Activated T-helper 1 cell treated with anti-CD3 and anti-CD28 coated beads, Interleukin-2, amount 50 U/mL, for 16 hours (primary cell): ENCODE measurements around the gene PPCDC.

Source experiments
- DNase-seq, 2 donors: peaks; one replicate each; pipeline ENCODE4 v3.0.0-alpha.2; 2020; ENCODE audit warnings: low read depth in 1 of 2, low spot score in 1 of 2

Gene PPCDC

GRCh38 chr15:75043509-75044257, 20.3 kb downstream of the PPCDC start:
- no peak for DNase-seq

- no peak for DNase-seq
Observed at GRCh38 chr15:75044258-75044878, 21.0 kb downstream of the PPCDC start.

DNA sequence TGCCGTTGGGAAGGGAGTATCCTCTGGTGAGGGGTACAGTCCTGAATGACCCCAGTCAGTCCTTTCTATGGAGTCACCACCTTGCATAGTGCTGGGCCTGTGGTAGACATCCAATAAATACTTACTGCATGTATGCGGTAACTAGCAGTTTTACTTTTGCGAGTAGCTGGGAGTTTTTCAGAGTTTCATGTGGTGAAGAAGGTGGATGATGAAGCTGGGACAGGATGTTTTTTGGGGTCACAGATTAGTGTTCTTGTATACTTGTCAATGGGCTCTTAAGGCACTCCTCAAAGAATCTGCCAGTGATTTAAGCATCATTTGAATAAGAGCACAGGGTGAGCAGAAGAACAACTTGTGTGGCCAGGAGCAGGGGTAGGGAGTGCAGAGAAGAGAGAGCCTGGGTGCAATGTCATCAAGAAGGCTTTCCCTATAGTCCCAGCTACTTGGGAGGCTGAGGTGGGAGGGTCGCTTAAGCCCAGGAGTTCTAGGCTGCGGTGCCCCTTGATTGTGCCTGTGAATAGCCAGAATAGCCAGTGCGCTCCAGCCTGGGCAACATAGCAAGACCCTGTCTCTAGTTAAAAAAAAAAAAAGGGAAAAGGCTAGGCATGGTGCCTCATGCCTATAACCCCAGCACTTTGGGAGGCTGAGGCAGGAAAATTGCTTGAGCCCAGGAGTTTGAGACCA, 22.1 kb downstream of the PPCDC start:
- DNase-seq, result no peak

GRCh38 chr15:75048394-75048793, 25.0 kb downstream of the PPCDC start:
- DNase-seq, result no peak

- DNase-seq, result no peak
Observed at GRCh38 chr15:75049392-75049791, 26.0 kb downstream of the PPCDC start.

GRCh38 chr15:75050283-75050682, 26.9 kb downstream of the PPCDC start:
- no peak for DNase-seq

GRCh38 chr15:75051191-75051608, 27.8 kb downstream of the PPCDC start:
- DNase-seq, result no peak

DNA sequence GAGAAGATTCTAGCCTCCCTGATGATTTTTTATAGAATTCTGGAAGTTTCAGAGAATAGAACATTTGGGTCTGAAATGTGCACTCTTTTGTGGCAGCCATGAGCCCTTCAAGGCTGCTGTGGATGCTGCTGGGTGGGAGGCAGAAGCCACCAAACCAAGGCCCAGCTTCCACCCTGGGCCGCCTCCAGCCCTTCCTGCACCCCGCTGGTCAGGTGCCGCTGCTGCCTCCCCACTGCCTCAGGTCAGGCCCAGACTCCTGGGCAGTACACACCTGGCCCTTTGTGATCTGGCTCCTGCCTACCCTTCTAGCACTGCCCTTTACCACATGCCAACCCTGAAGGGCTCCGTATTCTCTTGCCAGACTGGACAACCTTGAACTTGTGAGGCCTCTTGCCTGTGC, 28.3 kb downstream of the PPCDC start:
- DNase-seq, result no peak

- DNase-seq, result no peak
Observed at GRCh38 chr15:75052972-75053747, 29.8 kb downstream of the PPCDC start.

DNA sequence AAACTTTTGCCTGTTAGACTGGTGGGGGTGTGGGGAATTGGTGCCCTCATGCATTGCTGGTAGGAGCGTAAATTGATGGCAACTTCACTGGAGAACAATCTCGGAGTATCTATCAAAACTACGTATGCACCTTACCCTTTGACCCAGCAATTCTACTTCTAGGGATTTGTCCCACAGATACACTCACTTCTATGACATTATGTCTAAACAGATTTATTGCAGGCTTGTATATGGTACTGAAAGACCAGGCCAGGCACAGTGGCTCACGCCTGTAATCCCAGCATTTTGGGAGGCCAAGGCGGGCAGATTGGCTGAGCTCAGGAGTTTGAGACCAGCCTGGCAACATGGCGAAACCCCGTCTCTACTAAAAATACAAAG, 30.3 kb downstream of the PPCDC start:
- no peak for DNase-seq

GRCh38 chr15:75054172-75054897, 30.9 kb downstream of the PPCDC start:
- DNase-seq, result no peak

DNA sequence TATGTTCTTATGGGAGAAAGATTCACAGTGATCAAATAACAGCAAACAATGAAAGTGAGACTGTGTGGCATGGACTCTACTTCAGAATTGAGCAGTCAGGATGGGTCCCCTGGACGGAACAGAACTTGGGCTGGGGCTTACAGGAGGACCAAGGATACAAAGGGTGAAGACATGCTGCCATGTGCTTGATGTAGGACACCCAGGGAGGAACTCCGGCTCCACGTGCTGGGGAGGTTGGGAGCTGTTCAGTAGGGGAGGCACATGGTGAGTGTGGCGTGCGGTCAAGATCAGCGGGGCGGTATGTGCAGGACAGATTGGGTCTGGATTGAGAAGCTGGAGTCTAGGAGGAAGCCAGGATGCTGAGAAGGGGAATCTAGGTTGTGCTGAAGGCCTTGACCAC, 32.6 kb downstream of the PPCDC start:
- no peak for DNase-seq

- no peak for DNase-seq
Observed at GRCh38 chr15:75058127-75058905, 34.9 kb downstream of the PPCDC start.

DNA sequence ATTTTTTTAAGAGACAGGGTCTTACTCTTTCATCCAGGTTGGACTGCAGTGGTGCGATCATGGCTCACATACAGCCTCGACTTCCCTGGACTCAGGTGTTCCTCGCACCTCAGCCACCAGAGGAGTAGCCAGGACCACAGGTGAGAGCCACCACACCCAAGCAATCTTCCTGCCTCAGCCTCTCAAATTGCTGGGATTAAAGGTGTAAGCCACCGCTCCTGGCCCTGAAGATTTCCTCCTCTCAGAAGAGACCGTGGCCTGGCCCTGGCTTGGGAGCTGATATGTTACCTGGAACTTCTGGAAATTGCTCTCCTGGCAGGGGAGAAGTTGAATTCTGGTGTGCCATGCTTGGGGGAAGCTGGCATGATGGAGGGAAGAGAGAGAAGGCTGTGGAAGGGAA, 36.2 kb downstream of the PPCDC start:
- DNase-seq, result no peak

DNA sequence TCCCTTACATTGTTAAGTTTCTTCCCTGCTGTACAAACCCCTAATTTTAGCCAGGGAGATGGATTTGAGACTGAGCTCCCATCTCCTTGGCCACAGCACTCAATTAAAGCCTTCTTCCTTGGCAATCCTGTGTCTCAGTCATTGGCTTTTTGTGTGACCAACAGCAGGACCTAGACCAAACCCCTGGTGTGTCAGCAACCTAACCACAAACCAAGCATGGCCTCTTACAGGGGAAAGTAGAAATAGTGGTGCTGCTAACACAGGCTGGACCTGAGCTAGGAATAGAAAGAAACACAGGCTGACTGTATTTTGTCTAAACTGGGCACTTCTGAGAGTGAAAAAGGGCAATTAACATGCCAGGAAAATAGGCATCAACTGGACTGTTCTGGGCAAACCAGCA, 37.9 kb downstream of the PPCDC start:
- no peak for DNase-seq

DNA sequence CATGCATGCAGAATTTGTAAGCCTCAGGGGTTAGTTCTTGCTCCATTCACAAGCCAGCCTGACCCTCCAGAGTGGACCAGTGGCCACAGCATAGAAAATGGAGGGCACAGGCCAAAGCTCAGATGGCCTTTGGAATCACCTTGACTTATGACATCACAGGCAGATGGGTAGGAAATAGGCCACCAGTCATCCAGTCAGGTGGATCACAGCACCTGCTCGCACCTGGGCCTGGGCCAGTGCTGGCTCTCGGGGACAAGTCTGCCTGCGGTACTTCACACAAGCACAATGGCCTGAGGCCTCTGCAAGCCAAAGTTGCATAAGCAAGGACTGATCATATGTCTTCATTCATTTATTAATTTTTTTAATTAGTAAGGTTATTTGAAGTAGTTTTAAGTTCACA, 39.3 kb downstream of the PPCDC start:
- no peak for DNase-seq

GRCh38 chr15:75063338-75063737, 39.9 kb downstream of the PPCDC start:
- DNase-seq, result no peak

- no peak for DNase-seq
Observed at GRCh38 chr15:75063889-75064288, 40.5 kb downstream of the PPCDC start.

GRCh38 chr15:75064846-75065245, 41.5 kb downstream of the PPCDC start:
- no peak for DNase-seq

GRCh38 chr15:75065467-75065850, 42.1 kb downstream of the PPCDC start:
- DNase-seq, result no peak
